ENCODE data around the gene CNTN1. TPM values are rescaled to one million over a fixed set of nuclear protein-coding genes. Genes with fewer than 3 reads are reported as not detected.

Gene CNTN1
- total RNA-seq, 2 donors from 2014 or later: 0.77 to 4.4 TPM

GRCh38 chr12:40892528-40892927 is 200.3 kb downstream of the CNTN1 start:
- TF ChIP-seq CTCF (IDR thresholded peaks at IDR 0.05): no peak
- Histone ChIP-seq H3K9ac (ENCODE audit: low read depth in 2 of 2, low read length in 2 of 2) (no peak overlapping the region), H3K4me1 (no peaks in the 10 kb centered on the region), H3K9me3 (no peaks in the 10 kb centered on the region), H3K27me3 (no peaks in the 10 kb centered on the region), H3K27ac (no peak overlapping the region), H3K4me3 (no peak overlapping the region), H3K36me3 (no peaks in the 10 kb centered on the region)
- no peak for DNase-seq
- intact Hi-C loops (cut with DNase I): no loop called here

GRCh38 chr12:40898505-40898904 is 206.3 kb downstream of the CNTN1 start:
- intact Hi-C loops (cut with DNase I): no loop called here
- no peak for DNase-seq
- no peaks in the 10 kb centered on the region for H3K4me1 ChIP-seq
- no peaks in the 10 kb centered on the region for H3K36me3 ChIP-seq
- no peak overlapping the region for H3K27ac ChIP-seq
- no peaks in the 10 kb centered on the region for H3K9me3 ChIP-seq
- no peaks in the 10 kb centered on the region for H3K27me3 ChIP-seq
- no peak for TF ChIP-seq CTCF (IDR thresholded peaks at IDR 0.05)
- no peak overlapping the region for H3K9ac ChIP-seq (ENCODE audit: low read depth in 2 of 2, low read length in 2 of 2)
- H3K4me3 ChIP-seq: no peak overlapping the region

GRCh38 chr12:40903040-40903439 is 210.8 kb downstream of the CNTN1 start:
- intact Hi-C loops (cut with DNase I): no loop called here
- Histone ChIP-seq H3K36me3 (no peaks in the 10 kb centered on the region), H3K27ac (no peak overlapping the region), H3K9me3 (no peaks in the 10 kb centered on the region), H3K27me3 (no peaks in the 10 kb centered on the region), H3K9ac (ENCODE audit: low read depth in 2 of 2, low read length in 2 of 2) (no peak overlapping the region), H3K4me3 (no peak overlapping the region), H3K4me1 (no peaks in the 10 kb centered on the region)
- no peak for TF ChIP-seq CTCF (IDR thresholded peaks at IDR 0.05)
- no peak for DNase-seq

GRCh38 chr12:40907115-40907527 is 214.9 kb downstream of the CNTN1 start:
- TF ChIP-seq CTCF (IDR thresholded peaks at IDR 0.05): no peak
- no peak for DNase-seq

GRCh38 chr12:40911676-40912075 is 219.4 kb downstream of the CNTN1 start:
- no peaks in the 10 kb centered on the region for H3K27me3 ChIP-seq
- no peak overlapping the region for H3K27ac ChIP-seq
- DNase-seq: no peak
- no peaks in the 10 kb centered on the region for H3K36me3 ChIP-seq
- TF ChIP-seq CTCF (IDR thresholded peaks at IDR 0.05): no peak
- H3K4me3 ChIP-seq: no peak overlapping the region
- H3K4me1 ChIP-seq: no peaks in the 10 kb centered on the region
- H3K9ac ChIP-seq (ENCODE audit: low read depth in 2 of 2, low read length in 2 of 2): no peak overlapping the region
- no peaks in the 10 kb centered on the region for H3K9me3 ChIP-seq
- intact Hi-C loops (cut with DNase I): no loop called here

More at GRCh38 chr12:40907115-40907527, 214.9 kb downstream of the CNTN1 start:
- Histone ChIP-seq H3K9me3 (no peaks in the 10 kb centered on the region), H3K4me3 (no peak overlapping the region), H3K27me3 (no peaks in the 10 kb centered on the region), H3K9ac (ENCODE audit: low read depth in 2 of 2, low read length in 2 of 2) (no peak overlapping the region), H3K27ac (no peak overlapping the region), H3K4me1 (no peaks in the 10 kb centered on the region), H3K36me3 (no peaks in the 10 kb centered on the region)
- intact Hi-C loops (cut with DNase I): no loop called here

- no peak for TF ChIP-seq CTCF (IDR thresholded peaks at IDR 0.05)
- DNase-seq: no peak
These were observed 222.9 kb downstream of the CNTN1 start for GRCh38 chr12:40915172-40915571.

More at GRCh38 chr12:40915172-40915571, 222.9 kb downstream of the CNTN1 start:
- Histone ChIP-seq H3K27me3 (no peaks in the 10 kb centered on the region), H3K4me1 (no peaks in the 10 kb centered on the region), H3K27ac (no peak overlapping the region), H3K9me3 (no peaks in the 10 kb centered on the region), H3K36me3 (no peaks in the 10 kb centered on the region), H3K4me3 (no peak overlapping the region), H3K9ac (ENCODE audit: low read depth in 2 of 2, low read length in 2 of 2) (no peak overlapping the region)
- intact Hi-C loops (cut with DNase I): no loop called here

Data from colonic mucosa (tissue), 4 donors.